Heart left ventricle (tissue), 16 donors: ENCODE data around the gene POU2AF1. TPM values are rescaled to one million over a fixed set of nuclear protein-coding genes. Genes with fewer than 3 reads are reported as not detected.

Source experiments
- ATAC-seq, 4 donors: fragments of 200-7000 bp; cut with Tn5 transposase; one replicate each; pipeline ENCODE4 v1.9.1; 2020 to 2022; ENCODE audit warnings: moderate library complexity in 4 of 4, mild to moderate bottlenecking in 3 of 4, moderate number of reproducible peaks in 1 of 4
- DNase-seq, 5 donors: peaks; one replicate each; pipeline ENCODE4 v3.0.0-alpha.2; 2020
- H3K27ac ChIP-seq, 12 donors: fragments of 200-600 bp; sonication (generic) in 4 of 12; one replicate each; pipeline versions ENCODE4 v1.5.0 to v1.8.0; 2016 to 2022; ENCODE audit warnings: mild to moderate bottlenecking in 2 of 12
- H3K27me3 ChIP-seq, 9 donors: fragments of 200-600 bp; sonication (generic) in 2 of 9; one replicate each; pipeline versions ENCODE4 v1.5.1 to v1.8.0; 2016 to 2022; ENCODE audit warnings: mild to moderate bottlenecking in 3 of 9
- H3K36me3 ChIP-seq, 9 donors: fragments of 200-600 bp; sonication (generic) in 2 of 9; one replicate each; pipeline versions ENCODE4 v1.5.0 to v1.8.0; 2018 to 2022; ENCODE audit warnings: mild to moderate bottlenecking in 2 of 9
- H3K4me1 ChIP-seq, 12 donors: fragments of 200-600 bp; sonication (generic) in 4 of 12; one replicate each; pipeline versions ENCODE4 v1.5.0 to v1.8.0; 2016 to 2022; ENCODE audit warnings: mild to moderate bottlenecking in 3 of 12
- H3K4me3 ChIP-seq, 12 donors: fragments of 200-600 bp; sonication (generic) in 4 of 12; one replicate each; pipeline versions ENCODE4 v1.5.0 to v1.8.0; 2017 to 2022; ENCODE audit warnings: mild to moderate bottlenecking in 9 of 12, moderate library complexity in 4 of 12
- H3K9me3 ChIP-seq, 12 donors: fragments of 200-600 bp; sonication (generic) in 4 of 12; one replicate each; pipeline versions ENCODE4 v1.5.0 to v1.8.0; 2016 to 2022; ENCODE audit warnings: mild to moderate bottlenecking in 1 of 12
- CTCF ChIP-seq, 12 donors: fragments of 200-600 bp; sonication (generic) in 4 of 12; IDR thresholded peaks; one replicate each; pipeline versions ENCODE4 v1.5.0 to v1.8.0; 2018 to 2022; ENCODE audit warnings: antibody characterized with exemption in 12 of 12, mild to moderate bottlenecking in 5 of 12
- POLR2A ChIP-seq, 2 donors: fragments of 450-650 bp; IDR thresholded peaks; one replicate each; pipeline ENCODE4 v1.6.1; 2017; ENCODE audit warnings: antibody characterized with exemption in 2 of 2, mild to moderate bottlenecking in 2 of 2, moderate library complexity in 2 of 2
- WGBS, 4 donors: extraction: QIAGEN DNeasy Blood & Tissue Kit in 2 of 4; methylation state at CpG; one replicate each; pipeline versions ENCODE4 v1.1.5 to v1.1.7; 2013 to 2018; 5-methylcytosine and 5-hydroxymethylcytosine counted together
- intact Hi-C, 10 donors: fragments of 100-400 bp; cut with DNase I; formaldehyde crosslinking; loops; one replicate each; pipeline versions ENCODE4 v1.11.1 to v1.14.2; 2022
- polyA plus RNA-seq, 2 donors: library from polyadenylated mRNA; stranded (reverse); fragments of 200-250 nt; gene quantifications; one replicate each; pipeline ENCODE4 v1.2.3, GENCODE V29; 2013
- total RNA-seq, 9 donors: library from RNA; depleted of rRNA in 2 of 9; stranded (reverse); fragments of >200 nt in 2 of 9; fragmentation: NEBNext Ultra II Directional in 3 of 9; extraction: Animal tissue kit (Norgen Biotek cat#: 25700) in 3 of 9; gene quantifications; one replicate each; pipeline versions ENCODE4 v1.1.0 to v1.2.4, GENCODE V29; 2016 to 2023
- donor health status: ischemic (EF 13 %, LVEDD 7.1; RV severe dilation, severe dysfunction).
- donor health status: healthy with polysubstance abuse.
- donor health status: DM: no; HTN: yes; CAD: no.
- donor health status: DM: no; HTN: no; CAD: no.
- donor health status: ischemic (EF 25% LVEDD 6.9; RV normal size, moderate dysfunction).
- donor health status: ischemic (EF 25% LVEDD 5.7; RV mildly dilated, moderate dysfunction).
- donor health status: healthy.
- donor health status: DM: yes; HTN: yes; CAD: no.
- donor health status: ischemic (EF 35%, LVEDD 5.7; RV mildly dilated, moderate dysfunction).
- donor health status: nonischemic (EF 11% LVEDD 7.7; RV severe dilation, severe dysfunction).
- donor health status: DM: yes; HTN: yes; CAD: no.
- donor health status: PGD.
- donor health status: ischemic (EF 29% LVEDD 5.4; RV normal size, mild dysfunction).
- donor health status: nonischemic (EF 23%, LVEDD 6.1; RV moderate dilation, normal function).

Gene POU2AF1
- total and polyA plus RNA-seq, 11 donors, result 0.07 to 1.3 (median 0.24) TPM; not detected in 7

GRCh38 chr11:111364503-111364902 lies 14.6 kb downstream of the POU2AF1 start:
- Histone ChIP-seq H3K9me3 (no peaks in the 10 kb centered on the region), H3K36me3 (no peaks in the 10 kb centered on the region), H3K4me3 (no peak overlapping the region), H3K27me3 (no peaks in the 10 kb centered on the region), H3K4me1 (no peaks in the 10 kb centered on the region), H3K27ac (no peak overlapping the region)
- ATAC-seq (no peak), DNase-seq (no peak)
- WGBS, 4 donors, result 79 to 94% (median 84%) methylated on average over 3 of the region's 3 CpGs
- intact Hi-C loops, result loop anchor here in 1 of 10 donors (5.0 kb wide), 1 partner anchor 38 kb away; no protein-coding TSS in a partner anchor
- TF ChIP-seq CTCF (IDR thresholded peaks at IDR 0.05) (no peak), POLR2A (IDR thresholded peaks at IDR 0.05) (no peak)

- Histone ChIP-seq H3K27me3 (no peaks in the 10 kb centered on the region), H3K36me3 (no peaks in the 10 kb centered on the region), H3K27ac (no peak overlapping the region), H3K4me3 (no peak overlapping the region), H3K4me1 (no peaks in the 10 kb centered on the region), H3K9me3 (no peaks in the 10 kb centered on the region)
- no peak for ATAC-seq
- DNase-seq, result no peak
- TF ChIP-seq POLR2A (IDR thresholded peaks at IDR 0.05), result no peak
- no peak for TF ChIP-seq CTCF (IDR thresholded peaks at IDR 0.05)
- intact Hi-C loops, result loop anchor here in 1 of 10 donors (5.0 kb wide), 1 partner anchor 38 kb away; no protein-coding TSS in a partner anchor
Observed at GRCh38 chr11:111363985-111364384, 15.1 kb downstream of the POU2AF1 start.

- TF ChIP-seq POLR2A (IDR thresholded peaks at IDR 0.05), result no peak
- no peak for TF ChIP-seq CTCF (IDR thresholded peaks at IDR 0.05)
- Histone ChIP-seq H3K36me3 (no peaks in the 10 kb centered on the region), H3K4me1 (no peaks in the 10 kb centered on the region), H3K27me3 (no peaks in the 10 kb centered on the region), H3K27ac (no peak overlapping the region), H3K4me3 (no peak overlapping the region), H3K9me3 (no peaks in the 10 kb centered on the region)
- DNase-seq (no peak), ATAC-seq (no peak)
- 73 to 77% (median 75%) methylated on average over 9 of the region's 9 CpGs for WGBS, 4 donors
- intact Hi-C loops, result loop anchor here in 1 of 10 donors (5.0 kb wide), 1 partner anchor 39 kb away; no protein-coding TSS in a partner anchor
Observed at GRCh38 chr11:111362887-111363411, 16.1 kb downstream of the POU2AF1 start.

- H3K27ac ChIP-seq, result no peak overlapping the region
- TF ChIP-seq POLR2A (IDR thresholded peaks at IDR 0.05) (no peak), CTCF (IDR thresholded peaks at IDR 0.05) (no peak)
- H3K27me3 ChIP-seq, result no peaks in the 10 kb centered on the region
- H3K9me3 ChIP-seq, result no peaks in the 10 kb centered on the region
- WGBS, 4 donors, result 87 to 93% (median 92%) methylated on average over 6 of the region's 6 CpGs
- ATAC-seq (no peak), DNase-seq (no peak)
- H3K4me3 ChIP-seq, result no peak overlapping the region
- no peaks in the 10 kb centered on the region for H3K36me3 ChIP-seq
- no peaks in the 10 kb centered on the region for H3K4me1 ChIP-seq
- intact Hi-C loops, result loop anchor here in 1 of 10 donors (5.0 kb wide), 1 partner anchor 40 kb away; no protein-coding TSS in a partner anchor
Observed at GRCh38 chr11:111361874-111362273, 17.2 kb downstream of the POU2AF1 start.
